GM15510 (cell line): ENCODE measurements around the gene TCFL5.

Source experiments
- POLR2A ChIP-seq: IDR thresholded peaks from 3 replicates; pipeline ENCODE4 v1.6.1; 2011; ENCODE audit warnings: borderline replicate concordance; ENCODE audit not compliant: insufficient read length; ENCODE audit errors: extremely low read depth

Gene TCFL5

DNA sequence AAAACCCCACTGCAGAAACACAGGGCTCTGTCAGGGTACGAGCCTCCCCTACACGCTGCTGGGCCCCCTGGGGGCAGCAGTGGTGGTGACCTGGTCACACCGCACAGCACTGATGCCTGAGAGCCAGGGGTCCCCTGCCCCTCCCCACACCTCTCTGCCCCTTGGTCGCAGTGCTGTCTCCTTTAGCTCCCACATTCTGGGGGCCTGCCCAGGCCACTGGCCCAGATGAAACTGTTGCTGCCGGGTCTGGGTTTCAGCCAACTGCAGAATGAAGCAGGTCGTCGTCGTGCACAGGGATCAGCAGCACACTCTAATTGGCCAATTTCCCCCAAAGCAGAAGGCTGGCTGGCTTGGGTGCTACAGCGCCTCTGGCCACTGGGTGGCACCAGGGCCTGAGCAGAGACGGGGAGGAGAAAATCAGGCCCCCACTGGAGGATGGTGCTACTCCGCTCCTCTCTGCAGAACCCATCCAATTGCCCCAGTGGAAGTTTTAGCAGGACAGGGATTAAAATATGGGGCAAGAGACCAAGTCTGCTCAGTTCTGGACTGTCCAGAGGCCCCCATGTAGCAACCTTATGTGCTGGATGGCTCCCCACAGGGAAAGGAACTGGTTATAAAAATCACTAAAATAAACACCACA, 38.5 kb upstream of the TCFL5 start:
- TF ChIP-seq POLR2A: no peak

DNA sequence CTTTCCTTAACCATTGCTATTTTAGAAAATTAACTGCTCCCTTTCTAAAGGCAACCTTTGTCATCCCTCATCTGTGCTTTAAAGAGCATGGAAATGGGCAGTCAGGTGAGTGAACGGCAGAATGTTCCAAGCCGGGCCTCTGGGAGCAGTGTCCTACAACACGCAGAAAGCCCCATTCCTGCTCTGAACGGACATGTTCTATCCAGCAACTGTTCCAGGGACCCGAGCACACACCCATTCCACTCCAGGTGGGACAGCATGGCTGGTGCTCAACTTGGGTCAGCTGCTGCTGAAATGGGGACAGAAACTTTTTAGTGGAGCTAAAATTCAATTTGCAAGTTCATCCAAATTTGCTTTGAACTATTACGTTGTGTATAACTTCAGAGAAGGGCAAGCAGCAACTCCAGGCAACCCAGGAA, 38.0 kb upstream of the TCFL5 start:
- no peak for TF ChIP-seq POLR2A

DNA sequence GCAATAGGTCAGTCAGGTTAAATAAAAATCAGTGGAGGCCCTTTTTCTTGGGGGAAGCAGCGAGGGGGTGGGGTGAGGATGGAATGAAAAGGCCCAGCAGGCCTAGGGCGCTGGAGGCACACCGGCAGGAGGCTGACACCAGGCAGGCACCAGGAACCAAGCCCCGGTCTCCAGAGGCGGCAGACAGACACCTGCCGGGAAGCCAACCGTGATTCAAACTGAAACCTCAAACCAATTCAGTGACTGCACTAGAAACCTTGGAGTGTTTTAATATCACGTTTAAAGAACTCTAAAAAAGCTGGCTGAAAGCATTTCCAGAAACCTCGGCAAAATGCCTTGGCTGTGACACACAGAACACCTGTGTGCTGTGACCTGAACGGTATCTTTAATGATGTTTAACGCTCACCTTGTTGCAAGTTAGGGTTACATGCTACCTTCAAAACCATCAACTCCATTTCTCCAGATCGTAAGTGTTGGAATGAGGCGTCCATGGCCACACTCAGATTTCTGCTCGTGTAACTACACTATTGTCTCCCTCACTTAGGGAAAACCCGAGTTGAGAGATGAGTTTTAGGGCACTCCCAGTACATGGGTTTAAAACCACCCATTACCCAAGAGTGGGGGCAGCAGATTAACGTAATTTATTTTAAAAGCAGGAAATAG, 37.5 kb upstream of the TCFL5 start:
- no peak for TF ChIP-seq POLR2A

DNA sequence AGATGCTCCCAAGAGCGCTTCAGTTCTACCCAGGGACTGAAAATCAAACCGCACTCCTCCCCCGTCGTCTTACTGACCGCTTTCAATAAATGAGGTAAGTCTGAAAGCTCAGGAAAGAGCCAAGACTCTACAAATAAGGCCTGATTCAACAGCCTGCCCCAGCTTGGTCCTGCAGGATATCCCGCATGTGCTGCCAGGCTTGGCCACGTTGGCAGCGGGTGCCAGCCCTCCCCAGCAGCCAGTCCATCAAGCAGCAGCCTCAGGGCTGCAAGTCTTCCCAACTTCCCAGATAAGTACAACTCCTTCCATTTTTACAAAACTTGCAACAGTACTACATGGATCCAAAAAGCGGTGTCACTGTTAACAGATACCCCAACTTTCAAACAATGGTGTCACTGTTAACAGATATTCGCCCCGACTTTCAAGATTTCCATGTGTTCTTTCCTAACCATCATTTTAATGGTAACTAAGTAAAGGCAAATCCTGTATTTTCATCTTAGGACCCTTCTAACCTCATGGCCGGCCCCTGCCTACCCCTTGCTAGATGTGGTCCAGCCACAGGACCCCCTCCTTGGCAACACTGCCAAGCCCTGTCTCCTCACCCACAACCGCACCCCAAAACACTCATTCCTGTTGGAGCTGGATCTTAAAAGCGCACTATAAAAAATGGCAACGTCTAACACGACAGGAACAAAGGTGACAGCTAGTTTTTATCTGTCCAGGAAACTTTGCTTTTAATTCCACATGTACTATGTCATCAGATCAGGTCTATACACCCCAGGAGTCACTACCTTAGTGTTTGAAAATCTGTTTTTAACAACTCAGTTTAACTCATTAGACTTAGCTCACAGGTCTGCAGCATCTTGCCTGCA, 36.7 kb upstream of the TCFL5 start:
- TF ChIP-seq POLR2A: no peak

DNA sequence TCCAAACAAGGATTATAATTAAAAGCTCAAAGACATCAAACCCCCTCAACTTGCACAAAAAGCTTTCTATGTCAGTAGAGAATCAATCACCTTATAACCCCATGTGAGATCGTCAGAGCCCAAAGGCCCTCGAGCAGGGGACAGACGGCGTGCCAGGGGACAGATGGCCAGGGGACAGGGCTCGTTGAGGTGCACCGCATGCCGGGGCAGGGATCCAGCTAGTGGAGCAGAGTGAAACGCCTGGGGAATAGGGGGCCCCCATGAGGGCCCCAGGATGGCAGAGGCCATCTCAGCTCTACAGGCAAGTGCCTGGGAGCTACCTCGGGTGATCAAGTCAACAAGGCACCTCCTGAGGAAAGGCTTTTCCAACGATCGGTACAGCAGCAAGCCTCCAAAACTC, 36.0 kb upstream of the TCFL5 start:
- TF ChIP-seq POLR2A: no peak

DNA sequence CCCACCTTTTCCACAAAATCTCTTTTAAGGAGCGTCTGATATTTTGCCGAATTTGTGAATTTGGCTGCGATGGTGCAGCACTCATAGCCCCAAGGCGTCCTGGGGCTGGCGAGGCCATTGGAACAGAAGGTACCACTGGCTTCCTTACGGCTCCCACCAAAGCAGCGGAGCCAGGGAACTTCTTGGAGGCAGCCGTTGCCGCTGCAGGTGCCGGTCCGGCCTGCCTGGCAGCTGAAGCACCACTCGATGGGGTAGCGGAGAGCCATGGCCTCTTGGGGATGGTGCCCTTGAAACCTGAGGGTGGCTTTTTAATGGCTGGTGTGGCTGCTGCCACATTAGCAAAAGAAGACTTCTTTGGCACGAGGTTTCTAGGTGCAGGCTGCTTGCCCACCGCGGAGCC, 34.9 kb upstream of the TCFL5 start:
- no peak for TF ChIP-seq POLR2A

DNA sequence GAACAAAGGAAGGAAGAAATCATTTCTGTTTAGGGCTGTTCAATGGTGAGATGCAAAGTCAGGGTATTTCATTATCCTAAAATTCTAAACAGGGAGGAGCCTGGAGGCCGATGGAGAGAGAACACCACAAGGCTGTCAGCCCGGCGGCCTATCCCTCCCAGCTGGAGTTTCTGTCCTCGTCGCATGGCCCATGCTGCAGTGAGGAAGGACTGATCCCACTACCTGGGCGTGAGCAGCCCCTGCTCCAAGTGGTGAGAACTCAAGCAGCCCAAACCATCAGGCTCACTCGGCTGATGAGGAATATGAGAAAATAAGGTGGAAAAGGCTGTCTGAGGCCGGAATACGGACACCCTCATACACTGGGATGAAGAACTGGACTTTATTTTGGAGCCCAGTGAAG, 33.9 kb upstream of the TCFL5 start:
- TF ChIP-seq POLR2A: no peak

DNA sequence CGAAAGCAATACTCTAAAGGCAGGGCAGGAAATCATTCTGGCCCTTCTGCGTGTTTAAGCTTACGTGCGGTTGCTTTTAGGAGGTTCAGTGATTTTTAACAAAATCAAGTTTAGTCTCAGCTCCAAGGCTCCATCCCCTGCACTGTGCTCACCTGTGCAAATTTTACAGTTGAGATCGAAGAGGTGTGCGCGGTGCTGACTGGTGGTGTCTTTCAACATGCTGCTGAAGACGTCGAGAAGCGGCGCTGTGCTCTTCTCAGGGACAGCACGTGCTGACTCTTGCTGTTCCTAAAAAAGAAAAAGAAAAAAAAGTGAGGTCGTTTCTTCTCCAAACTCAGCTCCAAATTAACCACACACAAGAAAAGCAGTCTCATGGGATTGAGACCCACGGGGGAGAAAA, 32.6 kb upstream of the TCFL5 start:
- TF ChIP-seq POLR2A: no peak

DNA sequence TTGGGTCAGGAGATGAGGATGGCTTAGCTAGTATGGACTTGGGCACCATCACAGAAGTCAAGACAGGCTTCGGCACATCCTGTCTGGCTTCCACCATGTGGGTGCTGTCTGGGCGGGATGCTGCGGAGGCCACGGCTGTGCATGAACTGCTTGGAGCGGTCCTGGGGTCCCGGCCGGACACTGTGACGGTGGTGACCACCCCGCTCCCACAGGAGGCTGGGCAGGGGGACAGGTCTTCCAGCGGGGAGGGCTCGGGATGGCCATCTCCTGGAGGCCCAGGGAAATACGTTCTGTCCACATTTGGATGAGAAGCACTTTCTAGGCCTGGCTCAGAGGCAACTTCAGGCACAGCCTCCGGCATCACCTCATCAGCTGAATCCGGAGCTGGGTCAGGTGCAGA, 32.1 kb upstream of the TCFL5 start:
- TF ChIP-seq POLR2A: no peak

DNA sequence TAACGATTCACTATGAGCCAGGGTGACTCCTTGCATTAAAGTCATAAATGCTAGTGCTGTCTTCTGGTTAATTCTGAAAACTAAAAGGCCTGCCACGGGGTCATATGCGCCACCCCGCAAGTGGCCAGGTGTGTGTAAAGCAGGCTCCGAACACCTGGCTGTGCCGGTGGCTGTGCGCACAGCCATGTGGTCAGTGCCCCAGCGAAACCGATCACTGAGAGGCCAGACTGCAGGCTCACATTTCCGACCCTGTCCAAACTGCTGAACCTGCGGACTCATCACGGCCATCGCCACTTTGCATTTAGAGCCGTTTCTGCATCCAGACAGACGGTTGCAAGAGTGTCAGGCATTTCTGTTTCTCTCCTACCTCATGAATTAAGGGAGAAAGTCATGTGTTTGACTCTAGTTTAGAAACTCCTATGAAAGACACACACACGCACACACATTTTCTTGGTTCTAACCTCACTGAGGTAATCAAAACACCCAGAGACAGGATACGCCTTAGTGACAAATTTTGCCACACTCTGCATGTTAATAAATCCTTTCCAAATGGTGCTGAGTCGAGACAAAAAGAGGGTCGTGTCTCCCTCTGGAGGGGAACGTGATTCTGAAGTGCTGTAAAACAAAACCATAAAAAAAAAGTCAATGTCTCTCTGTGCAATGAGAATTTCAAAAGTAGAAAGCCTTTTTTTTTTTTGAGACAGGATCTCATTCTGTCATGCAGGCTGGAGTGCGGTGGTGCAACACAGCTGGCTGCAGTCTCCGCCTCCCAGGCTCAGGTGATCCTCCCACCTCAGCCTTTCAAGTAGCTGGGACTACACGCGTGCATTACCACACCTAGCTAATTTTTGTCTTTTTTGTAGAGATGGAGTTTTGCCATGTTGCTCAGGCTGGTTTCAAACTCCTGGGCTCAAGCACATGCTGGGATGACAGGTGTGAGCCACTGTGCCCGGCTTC, 31.0 kb upstream of the TCFL5 start:
- no peak for TF ChIP-seq POLR2A

DNA sequence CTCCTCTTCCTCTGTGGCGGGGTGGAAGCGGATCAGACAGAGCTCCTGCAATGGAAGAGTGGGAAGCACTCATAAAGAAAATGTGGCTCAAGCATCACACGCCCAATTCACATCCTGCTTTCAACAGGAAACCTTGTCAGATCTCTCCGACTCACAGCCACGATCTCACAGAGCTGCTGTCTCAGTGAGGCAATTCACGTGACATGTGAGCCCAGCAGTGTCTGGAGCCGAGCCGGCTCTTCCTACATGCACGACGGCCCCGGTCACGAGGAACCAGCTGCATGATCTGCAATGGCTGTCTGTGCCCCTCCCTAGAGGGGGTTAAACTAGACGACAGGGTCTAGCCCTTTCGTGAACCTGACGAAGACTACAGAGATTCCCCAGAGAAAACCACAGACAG, 29.5 kb upstream of the TCFL5 start:
- no peak for TF ChIP-seq POLR2A

DNA sequence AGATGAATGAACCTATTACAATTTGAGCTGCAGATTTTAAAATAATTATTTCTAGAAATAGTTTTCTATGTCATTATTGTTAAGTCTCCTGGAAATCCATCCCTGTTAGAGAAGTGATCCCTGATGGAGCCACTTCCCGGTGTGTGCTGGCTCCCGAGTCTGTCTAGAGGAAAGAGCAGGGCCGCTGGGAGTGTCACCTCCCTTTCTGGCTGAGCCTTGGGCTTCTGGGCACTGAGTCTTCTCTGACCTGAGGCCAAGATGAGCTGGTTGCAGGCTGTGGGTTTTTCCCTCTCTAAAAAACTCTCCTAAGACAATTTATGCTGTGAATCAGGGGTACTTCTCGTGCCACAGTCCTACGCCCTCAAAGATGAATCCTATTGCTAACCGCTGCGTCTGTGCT, 28.8 kb upstream of the TCFL5 start:
- TF ChIP-seq POLR2A: no peak

DNA sequence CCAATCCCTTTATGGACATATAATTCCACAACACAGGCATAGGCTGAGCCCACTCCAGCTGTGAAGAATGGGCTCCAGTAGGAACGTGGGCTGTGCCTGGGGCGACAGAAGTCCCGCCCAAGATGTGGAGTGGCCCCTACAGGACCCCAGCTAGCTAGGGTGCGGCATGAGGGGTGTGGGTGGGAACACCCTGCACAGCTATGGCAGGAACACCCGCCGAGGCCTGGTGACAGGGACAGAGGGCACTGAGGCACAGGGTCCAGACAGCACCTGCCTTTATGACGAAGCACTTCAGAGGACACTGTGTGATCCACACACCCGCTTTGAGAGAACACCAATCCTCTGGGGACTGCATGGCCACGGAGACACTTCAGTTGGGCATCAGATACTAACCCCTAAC, 28.2 kb upstream of the TCFL5 start:
- TF ChIP-seq POLR2A: no peak

DNA sequence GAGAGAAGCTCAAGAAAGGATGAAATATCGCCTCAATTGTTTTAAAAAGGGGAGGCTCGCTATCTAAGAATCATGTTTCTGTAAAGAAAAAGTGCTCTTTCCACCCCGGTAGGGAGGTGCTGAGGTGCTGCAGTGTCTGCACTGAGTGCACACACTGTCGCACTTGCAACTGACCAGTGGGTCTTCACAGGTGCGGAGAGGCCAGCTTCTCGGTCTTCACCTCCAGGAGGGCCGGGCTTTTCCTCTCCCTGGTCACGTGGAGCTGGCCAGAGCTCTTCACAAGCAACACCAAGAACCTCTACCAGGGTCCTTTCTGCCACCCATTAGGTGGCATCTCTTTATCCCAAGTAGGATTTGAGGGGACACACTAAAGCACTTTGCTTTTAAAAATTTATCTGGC, 27.8 kb upstream of the TCFL5 start:
- no peak for TF ChIP-seq POLR2A
